Measurements from ENCODE around the gene ZBTB16.

- TF ChIP-seq CTCF (conservative IDR thresholded peaks at IDR 0.05; ENCODE audit: low read depth in 2 of 2) (no peak), REST (IDR thresholded peaks at IDR 0.05; ENCODE audit: unreplicated experiment) (no peak)
Observed at GRCh38 chr11:114264381-114264780, 204.9 kb downstream of the ZBTB16 start.

All from GM23338 (cell line).